Activated CD4-positive, alpha-beta T cell treated with anti-CD3 and anti-CD28 coated beads, Interleukin-2, Interleukin-4, amounts not matched to agents 100 ng/mL and 50 ng/mL, durations not matched to agents 16 hours and 8 hours (primary cell): ENCODE results near the gene APOBEC2.
"Not testable (repeated sequence)": the region's sequence is repeated elsewhere in the genome, so short reads cannot be mapped to it uniquely, and the experiment has no call there.

ENCODE experiments used
- DNase-seq: peaks from one replicate; pipeline ENCODE4 v3.0.0-alpha.2; 2020; ENCODE audit warnings: low spot score

Gene APOBEC2

DNA sequence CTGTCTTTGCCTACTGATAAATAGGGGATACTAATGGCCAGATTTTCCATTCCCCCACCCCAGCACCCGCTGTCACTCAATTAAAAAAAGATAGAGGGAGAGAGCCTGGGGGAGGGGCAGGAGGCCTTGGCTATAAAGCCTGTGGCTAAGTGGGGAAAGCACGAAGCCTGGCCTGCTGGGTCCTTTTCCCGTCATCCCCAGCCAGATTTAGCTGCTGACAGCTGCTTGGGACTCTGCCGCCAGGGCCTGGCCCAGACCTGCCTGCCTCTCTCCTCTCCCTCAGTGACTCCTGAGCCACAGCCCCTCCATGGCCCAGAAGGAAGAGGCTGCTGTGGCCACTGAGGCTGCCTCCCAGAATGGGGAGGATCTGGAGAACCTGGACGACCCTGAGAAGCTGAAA, at the start of gene APOBEC2:
Gene APOBEC2, plus strand, starts transcription at position 162 of the 400 bp plus-strand sequence. Its CDS starts 146 bp downstream, at position 308.
- no peak for DNase-seq

DNA sequence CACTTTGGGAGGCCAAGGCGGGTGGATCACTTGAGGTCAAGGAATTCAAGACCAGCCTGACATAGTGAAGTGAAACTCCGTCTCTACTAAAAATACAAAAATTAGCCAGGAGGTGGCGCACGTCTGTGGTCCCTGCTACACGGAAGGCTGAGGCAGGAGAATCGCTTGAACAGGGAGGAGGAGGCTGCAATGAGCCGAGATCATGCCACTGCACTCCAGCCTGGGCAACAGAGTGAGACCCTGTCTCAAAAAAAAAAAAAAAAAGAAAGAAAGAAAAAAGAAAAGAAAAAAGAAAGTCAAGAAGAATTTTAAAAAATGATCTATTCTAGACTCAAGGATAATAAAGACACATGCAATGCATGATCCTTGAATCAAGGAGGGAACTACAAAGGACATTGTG, 46.8 kb upstream of the APOBEC2 start:
- peak; percentile 65 for DNase-seq

DNA sequence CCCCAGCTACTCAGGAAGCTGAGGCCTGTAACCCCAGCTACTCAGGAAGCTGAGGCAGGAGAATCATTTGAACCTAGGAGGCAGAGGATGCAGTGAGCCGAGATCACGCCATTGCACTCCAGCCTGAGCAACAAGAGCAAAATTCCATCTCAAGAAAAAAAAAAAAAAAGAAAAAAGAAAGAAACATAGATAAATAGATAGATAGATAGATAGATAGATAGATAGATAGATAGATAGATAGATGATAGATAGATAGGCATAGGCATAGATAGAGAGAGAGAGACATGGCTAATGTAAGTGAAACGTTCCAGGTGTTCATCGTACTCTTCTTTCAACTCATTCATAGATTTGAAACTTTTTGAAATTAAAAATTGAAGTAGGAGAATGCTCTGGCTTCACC, 46.0 kb upstream of the APOBEC2 start:
- not testable (repeated sequence) for DNase-seq

DNA sequence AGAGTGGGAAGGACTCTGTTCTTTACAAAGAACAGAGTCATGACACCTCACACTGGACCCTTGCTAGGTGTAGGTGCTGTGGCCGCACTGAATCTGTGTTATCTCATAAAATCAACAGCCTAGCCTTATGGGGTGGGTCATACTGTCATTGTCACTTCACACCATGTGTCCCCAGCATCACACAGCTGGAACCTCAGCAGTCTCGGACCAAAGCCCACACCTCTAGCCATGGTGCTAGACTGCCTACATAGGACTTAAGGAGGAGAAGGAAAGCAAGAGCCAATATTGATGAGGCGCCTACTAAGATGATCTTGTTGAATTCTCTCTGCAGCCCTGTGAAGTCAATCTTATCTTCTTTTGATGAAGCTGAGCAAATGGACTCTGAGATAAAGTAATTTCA, 45.0 kb upstream of the APOBEC2 start:
- DNase-seq: no peak

DNA sequence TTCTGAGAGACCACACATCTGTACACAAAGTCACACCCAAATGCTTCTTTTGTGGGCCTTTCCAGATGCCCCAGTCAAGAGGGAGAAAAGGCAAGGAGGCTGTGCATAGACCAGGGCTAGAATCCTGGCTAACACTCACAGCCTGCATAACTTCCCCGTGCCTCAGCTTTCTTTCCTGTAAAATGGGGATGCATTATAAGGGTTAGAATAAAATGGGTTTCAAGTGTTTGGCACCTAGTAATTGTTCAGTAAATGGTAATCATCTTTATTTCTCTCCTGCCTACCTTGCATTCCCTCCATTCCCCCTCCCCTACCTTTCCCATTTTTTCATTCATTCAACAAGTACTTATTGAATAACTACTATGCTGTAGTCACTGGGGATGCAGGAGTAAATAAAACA, 43.3 kb upstream of the APOBEC2 start:
- no peak for DNase-seq

DNA sequence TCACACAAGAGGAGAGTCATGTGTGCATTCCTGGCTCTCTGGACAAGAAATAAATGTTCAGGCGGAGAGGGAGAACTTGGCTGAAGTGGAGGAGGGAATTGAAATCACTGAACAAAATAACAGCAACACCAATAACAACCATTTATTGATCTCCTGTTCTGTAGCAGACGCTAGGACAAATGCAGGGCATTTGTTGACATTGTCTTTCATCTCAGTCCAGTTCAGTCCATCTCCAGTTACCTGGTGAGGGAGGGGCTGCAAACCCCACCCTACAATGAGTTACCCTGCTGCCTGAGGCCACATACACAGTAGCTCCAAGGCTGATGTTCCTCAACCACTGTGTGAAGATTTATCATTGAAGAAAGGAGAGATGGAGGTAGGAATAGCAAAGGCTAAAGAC, 41.3 kb upstream of the APOBEC2 start:
- DNase-seq: no peak

DNA sequence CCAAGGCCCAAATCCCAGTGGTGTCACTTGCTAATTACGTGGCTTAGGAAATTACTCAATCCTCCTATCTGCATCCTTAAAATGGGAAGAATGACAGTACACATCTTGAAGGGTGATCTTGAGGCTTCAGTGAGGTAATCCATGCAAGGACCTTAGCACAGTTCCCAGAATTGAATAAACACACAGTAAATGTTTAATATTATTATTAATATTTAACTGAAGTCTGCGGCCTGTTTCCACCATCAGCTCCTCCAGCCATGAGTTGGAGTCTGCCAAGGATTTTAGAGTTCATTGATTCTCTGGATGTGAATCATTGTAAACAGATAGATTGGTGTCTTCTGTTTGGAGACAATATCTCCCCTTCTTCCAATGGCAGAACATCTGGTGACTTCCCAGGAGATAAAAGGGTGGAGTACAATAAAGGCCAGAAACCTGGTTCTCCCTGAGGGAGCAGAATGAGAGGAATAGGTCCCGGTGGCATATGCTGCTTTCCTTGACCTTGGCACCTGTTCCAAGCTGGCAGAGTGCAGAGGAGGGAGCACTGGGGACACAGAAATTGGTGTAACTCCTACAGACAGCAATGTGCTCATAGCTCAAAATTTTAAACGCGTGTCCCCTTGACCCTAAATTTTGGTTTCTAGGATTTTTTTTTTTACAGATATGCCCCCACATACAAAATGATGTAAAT, 39.4 kb upstream of the APOBEC2 start:
- no peak for DNase-seq

DNA sequence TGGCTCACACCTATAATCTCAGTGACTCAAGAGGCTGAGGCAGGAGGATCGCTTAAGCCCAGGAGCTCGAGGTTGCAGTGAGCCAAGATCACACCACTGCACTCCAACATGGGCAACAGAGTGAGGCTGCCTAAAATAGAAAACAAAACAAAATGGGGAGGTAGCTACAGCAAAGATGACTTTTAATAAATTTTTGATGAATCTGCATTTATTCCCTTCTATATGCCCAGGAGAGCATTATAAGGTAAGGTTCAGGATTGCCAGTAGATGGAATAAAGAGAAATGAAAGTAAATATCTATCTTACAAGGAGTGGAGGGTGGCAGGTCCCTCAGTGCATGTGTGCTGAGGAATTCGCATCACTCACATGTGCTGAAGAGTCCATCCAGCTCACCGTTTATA, 38.2 kb upstream of the APOBEC2 start:
- no peak for DNase-seq

DNA sequence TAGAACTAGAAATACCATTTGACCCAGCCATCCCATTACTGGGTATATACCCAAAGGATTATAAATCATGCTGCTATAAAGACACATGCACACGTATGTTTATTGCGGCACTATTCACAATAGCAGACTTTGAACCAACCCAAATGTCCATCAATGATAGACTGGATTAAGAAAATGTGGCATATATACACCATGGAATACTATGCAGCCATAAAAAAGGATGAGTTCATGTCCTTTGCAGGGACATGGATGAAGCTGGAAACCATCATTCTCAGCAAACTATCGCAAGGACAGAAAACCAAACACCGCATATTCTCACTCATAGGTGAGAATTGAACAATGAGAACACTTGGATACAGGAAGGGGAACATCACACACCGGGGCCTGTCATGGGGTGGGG, 37.1 kb upstream of the APOBEC2 start:
- not testable (repeated sequence) for DNase-seq

DNA sequence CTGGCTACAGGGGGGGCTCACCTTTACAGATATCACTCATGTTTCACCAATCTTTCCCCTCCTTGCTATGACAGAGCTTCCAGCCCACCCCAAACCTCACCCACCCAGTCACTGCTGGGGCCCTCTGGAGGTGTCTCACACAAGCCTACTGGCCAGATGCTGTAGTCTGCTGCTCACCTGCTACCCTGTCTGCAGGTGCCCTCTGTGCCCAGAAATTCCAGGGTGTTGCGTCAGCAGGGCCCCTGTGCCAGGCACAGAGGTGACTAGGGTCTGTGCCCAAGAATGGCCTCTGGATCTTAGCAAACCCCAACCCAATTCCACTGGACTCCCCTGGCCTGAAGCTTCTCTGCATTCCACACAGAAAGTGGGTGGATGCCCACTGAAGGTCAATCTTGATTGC, 35.3 kb upstream of the APOBEC2 start:
- DNase-seq: no peak

DNA sequence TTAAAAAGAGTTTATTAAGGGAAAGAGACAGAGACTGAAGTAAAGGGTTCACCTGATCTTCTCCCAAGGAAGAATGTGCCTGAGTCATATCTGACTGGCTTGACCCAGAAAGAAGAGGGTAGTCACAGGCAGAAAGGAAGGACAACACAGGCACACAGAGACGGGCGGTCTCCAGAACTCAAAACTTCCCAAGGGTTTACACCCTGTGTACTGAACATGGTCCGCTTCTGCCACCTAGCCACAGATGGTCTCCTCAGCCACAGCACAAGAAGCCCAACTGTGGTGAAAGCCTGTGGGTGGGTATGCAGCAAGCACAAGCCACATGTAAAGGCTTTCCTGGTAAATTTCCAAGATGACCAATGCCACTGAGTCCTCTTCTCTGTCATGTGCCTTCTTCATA, 31.2 kb upstream of the APOBEC2 start:
- DNase-seq: no peak

DNA sequence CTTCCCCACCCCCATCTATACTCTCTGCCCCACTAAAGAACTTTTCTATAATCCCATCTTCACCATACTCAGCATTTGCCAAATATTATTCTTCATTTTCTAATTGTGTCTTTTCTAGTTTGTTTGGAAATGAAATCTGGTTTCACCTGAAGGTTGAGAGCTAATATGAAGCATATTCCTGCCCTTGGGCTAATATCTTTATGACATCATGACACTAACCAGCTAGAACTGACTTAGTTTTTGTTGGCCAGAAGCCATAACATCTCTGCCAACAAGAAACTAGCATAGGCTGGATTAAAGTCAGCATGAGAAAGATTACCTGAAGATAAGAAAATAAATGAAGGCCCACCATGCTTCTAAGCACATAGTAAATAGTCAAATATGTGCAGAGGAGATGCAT, 30.7 kb upstream of the APOBEC2 start:
- DNase-seq: no peak

DNA sequence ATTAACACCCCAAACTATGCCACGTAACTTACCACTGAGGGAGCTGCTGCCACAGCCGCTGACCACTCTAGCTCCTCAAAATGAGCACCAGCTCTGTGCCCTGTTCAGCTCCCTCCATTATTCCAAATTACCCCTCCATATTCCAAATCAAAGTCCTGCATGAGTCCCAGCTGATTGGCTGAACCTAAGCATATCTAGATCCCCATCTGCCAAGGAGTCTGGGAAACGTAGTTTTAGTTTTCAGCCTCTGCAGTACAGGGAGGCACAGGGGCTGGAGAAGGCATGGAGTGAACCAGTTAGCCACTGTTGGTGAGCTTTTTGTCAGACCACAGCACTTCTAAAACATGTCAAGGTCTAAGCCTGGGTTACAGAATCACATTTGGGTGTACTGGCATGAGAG, 29.9 kb upstream of the APOBEC2 start:
- DNase-seq: no peak

DNA sequence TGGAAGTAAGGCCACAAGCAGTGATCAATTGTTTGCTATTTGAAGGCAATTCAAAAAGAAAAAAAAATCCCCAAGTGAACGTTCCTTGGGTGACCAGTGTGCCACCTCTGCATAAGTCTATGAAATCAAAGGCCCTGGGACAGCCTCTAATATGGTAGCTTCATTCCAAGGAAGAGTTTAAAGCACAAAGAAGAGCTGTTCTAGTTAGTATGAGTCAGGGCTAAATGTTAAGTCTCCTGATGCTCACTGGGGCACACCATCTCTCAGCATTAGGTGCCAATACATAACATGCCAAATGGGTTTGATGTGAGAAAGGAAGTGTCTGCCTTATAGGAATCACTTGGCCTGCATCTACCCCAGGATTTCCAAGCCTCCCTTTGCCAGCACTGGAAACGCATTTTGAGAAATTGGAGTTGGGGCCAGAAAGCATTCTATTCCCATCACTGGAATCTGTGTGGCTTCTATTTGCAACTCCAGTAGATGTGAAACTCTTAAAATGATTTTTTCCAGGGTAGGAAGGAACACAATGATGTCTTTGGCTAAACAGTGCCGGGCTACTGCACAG, 27.0 kb upstream of the APOBEC2 start:
- no peak for DNase-seq

DNA sequence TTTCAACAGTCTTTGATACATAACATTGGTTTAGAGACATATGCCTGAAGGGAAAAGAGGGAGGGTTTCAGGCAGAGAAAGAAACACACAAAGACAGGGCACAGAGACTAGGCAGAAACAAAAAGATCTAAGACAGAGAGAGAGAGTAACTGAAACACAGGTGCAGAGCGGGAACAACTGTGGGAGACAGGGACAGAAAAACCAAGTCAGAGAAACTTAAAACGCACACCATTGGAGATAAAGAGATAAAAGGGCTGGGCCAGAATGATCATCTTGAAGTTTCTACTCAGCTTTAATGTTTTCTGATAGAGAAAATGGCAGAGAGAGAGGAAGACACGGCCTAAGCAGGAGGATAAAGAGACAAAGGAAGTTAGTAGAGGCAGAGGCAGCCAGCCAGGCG, 25.8 kb upstream of the APOBEC2 start:
- no peak for DNase-seq

DNA sequence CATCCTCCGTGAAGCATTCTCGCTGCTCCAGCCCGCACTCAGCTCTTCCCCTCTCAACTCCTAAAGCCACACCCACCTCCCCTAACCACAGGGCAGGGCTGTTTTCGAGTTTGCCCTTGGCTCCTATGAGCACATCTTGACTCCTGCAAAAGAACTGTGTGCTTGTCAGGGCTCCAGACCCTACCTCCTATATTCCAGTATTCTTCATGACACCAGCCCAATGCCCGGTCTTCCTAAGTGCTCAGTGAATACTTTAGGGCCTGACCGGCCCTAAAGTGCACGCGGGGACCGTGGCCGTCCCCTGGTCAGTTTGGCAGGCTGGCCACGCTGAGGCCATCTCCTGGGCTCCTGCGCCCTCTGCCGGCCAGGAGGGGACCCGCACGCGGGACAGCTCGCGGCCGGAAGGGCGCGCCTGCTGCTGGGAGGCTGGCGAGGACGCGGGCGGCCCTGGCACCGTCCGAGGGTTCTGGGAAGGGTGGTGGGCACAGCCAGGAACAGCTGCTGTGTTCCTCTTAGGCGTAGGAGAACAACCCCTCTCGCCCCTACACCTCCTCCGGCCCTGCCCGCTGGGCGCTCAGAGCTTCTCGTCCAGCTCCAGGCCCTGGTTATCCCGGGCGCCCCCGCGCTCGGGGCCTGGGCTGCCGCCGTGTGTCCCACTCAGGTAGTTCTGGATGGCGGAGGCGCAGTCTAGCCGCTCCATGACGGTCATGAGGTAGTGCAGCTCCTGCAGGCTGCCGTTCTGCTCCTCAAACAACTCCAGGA, 25.0 kb upstream of the APOBEC2 start:
- peak; percentile 82 for DNase-seq

DNA sequence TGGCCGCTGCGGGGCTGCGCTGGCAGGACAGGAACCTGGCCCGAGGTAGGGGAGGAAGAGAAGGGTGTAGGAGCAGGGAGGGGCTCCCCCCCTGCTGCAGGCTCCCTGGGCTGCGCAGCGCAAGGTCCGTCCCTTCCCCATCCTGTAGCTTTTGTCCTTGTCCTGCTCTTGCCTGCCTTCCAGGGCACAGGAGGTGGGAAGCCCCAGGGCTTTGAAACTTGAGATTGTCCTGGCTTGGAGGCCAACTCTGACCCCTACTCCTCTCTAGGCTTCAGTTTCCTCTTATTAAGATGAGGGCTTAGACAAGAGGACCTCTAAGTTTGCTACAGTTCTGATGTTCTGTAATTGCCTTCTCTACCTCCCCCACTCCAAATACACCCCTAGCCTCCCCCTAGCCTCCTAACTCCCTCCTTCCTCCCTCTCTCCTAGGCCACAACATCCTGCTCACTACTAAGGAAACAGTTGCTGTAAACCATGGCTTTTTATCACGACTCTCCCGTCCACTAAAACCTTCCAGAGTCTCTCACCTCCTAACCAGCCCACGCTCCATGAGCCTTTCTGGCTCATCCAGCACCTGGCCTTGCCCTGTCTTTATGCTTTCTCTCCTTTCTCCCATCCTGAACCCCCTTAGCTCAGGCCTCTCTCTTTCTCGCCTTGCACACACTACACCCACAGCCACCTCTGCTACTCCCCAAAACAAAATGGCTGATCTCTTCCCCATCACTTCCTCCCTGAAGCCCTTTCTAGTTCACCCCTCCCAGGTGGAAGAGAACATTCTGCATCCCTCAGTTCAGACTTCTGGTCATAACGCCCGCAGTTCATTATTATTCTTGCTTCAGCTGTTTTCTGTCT, 24.2 kb upstream of the APOBEC2 start:
- DNase-seq: no peak

DNA sequence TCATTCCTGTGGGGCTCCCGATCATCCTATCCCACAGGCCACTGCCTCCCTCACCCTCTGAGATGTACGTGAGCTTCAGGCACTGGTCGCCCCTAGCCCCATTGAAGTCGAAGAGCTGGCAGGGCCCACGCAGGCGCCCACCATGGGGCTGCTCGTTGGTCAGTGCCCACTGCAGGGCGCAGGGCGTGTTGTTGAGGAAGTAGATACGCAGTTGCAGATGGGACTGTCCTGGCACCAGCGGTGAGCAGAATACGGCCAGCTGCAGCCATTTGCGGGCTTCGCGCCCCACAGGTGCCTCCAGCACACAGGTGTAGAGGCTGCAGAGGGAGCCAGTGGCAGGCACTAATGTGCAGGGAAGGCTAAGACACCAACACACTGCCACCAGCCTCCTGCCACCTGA, 20.2 kb upstream of the APOBEC2 start:
- no peak for DNase-seq

DNA sequence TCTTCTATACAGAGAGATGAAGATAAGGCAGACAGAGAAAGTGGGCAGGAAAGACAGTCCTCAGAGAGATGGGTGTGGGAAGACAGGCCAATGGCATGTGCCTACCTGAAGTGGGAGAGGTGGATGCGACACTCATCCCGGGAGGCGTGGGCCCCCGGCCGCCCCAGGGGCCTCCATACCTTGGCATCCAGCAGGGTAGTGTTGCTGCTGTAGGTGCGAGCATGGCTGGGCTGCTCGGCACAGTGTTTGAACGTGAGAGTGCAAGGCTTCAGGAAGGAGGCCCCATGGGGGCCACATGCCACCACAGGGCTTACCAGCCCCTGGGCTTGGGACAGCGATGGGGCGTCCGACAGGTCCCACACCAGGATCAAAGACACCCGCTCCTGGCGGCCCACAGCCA, 19.2 kb upstream of the APOBEC2 start:
- DNase-seq: no peak

DNA sequence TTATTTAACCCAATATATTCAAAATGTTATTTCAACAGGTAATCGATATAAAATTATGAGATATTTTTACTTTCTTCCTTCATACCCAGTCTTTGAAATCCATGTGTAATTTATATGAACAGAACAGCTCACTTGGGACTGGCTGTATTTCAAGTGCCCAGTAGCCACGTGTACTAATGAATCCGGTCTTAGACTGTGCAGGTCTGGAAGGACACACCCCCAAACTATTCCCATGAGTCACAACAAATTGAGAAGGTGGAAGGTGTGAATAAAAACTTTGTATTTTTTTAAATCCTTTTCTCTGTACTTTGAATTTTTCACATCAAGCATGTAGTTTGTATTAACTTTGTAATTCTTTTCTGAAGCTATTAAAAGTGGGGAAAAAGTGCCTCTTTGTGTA, 16.8 kb upstream of the APOBEC2 start:
- DNase-seq: no peak

DNA sequence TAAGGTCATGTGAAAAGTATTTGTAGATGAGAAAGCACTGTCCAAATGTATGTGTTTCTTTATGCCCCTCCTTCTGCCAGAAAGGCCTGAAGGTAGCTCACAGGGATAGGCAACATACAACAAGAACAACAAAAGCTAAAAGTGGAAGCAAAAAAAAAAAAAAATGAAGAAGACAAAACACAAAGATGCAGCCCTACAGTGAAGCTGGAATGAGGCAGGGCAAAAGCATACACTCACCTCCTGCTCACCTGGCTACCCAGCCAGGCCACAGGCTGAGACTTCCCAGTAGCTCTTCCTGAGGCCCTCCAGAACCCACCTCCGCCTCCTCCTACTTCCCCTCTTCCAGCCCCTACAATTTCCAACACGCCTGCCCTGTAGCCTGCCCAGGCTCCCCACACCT, 16.4 kb upstream of the APOBEC2 start:
- DNase-seq: no peak

DNA sequence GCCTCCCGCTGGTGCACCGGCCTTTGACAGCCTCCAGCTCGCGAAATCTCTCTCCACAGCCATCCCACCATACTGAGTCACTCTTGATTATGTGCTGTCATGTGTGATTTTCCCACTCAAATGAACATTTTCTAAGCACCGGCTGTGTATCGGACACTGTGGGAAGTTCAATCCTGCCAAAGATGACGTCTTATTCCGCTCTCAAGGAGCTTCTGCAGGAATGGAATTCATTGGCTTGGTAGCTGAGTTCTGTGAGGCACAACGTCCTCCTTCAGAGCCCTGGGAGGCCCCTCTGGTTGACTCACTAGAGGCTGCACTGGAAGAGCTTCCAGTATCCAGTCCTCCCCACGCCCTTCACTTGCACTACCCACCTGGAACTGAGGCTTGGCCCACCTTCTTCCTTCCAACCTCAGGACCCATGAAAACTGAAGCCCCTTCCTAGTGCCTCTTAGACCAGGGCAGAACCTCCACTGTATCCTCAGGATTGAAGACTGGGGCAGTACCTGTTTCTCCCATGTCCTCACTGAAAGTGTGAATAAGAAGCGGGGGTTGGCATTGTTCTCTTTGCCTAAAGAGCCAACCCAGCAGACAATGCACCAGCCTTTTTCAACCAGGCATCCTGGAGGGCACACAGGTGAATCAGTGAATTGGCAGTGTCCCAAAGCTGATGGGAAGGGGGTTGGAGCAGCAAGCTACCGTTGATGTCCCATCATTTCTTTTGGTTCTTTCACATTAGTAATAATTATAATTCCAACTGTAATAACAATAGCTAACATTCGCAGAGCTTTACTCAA, 15.7 kb upstream of the APOBEC2 start:
- no peak for DNase-seq
